GM12864 (cell line): ENCODE measurements around the gene LRIG3.

ENCODE experiments used
- DNase-seq: peaks from one replicate; pipeline ENCODE4 v3.0.0-alpha.2; 2011; ENCODE audit warnings: low read depth
- H3K4me3 ChIP-seq: 2 replicates; pipeline ENCODE4 v1.5.1; 2011; ENCODE audit warnings: mild to moderate bottlenecking, low read depth, low read length, control low read depth
- CTCF ChIP-seq: IDR thresholded peaks from 2 replicates; pipeline ENCODE4 v1.5.1; 2011; ENCODE audit warnings: low read depth, mild to moderate bottlenecking, moderate library complexity, low read length, control low read depth, inconsistent platforms; ENCODE audit errors: missing control alignments

Gene LRIG3

GRCh38 chr12:58882826-58883225, 37.5 kb downstream of the LRIG3 start:
- no peak overlapping the region for H3K4me3 ChIP-seq
- no peak for TF ChIP-seq CTCF
- no peak for DNase-seq

DNA sequence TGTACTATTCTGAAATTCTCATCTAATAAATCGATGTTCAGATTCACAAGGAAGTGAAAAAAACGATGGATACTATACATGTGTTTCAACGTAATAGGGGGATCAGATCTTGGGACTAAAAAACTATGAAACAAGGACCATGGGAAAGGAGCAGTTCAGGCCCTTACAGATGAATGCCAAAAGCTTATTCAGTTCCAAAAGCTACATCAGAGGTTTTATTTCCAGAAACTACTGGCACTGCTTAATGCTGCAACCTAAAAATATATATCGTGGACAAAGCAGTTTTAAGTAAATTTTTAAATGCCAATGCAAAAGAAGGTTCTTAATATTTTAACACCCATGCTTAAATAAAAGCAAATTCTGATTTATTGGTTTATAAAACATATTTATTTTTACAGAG, 38.5 kb downstream of the LRIG3 start:
- H3K4me3 ChIP-seq: no peak overlapping the region
- DNase-seq: no peak
- no peak for TF ChIP-seq CTCF

DNA sequence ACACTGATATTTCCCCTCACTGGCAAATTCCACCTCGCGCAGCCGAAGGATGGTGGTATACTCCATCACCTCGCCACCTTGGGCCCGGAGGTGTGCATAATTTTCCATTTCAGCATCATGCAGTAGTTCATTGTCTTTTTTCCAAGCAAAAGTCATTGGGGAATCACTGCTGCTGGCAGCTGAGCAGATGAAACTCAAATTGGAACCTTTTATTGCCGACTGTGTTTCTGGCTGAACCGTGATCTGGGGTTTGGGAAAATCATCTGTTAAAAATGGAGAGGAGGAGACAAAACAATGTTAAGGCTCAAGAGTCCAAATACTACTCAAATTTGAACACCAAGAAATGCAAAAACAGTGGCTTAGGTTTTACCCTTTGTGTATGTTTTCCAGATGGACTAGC, 39.7 kb downstream of the LRIG3 start:
- H3K4me3 ChIP-seq: no peak overlapping the region
- no peak for TF ChIP-seq CTCF

DNA sequence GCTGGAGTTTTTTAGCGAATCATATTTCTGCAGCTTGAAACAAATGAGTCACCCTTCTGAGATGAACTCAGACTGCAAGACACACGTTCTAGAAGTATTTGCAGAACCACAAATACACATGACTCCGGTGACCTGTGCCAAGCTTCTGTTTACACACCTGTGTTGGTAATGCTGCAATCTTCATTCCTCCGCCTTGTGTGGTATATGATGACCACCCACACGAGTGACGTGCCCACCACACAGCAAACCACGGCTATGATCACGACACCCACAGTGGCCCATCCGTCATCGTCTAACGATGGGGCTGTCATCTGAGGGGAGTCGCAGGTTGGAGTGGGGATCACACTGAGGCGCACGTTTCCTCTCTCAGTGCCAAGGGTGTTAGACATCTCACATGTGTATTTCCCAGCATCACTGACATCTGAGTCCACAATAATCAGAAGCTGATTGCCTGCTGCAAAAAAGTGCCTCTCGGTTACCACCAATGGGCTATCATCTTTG, 43.0 kb downstream of the LRIG3 start:
- H3K4me3 ChIP-seq: no peak overlapping the region
- no peak for DNase-seq
- TF ChIP-seq CTCF: no peak

More for the DNA sequence above, 39.7 kb downstream of the LRIG3 start:
- no peak for DNase-seq

DNA sequence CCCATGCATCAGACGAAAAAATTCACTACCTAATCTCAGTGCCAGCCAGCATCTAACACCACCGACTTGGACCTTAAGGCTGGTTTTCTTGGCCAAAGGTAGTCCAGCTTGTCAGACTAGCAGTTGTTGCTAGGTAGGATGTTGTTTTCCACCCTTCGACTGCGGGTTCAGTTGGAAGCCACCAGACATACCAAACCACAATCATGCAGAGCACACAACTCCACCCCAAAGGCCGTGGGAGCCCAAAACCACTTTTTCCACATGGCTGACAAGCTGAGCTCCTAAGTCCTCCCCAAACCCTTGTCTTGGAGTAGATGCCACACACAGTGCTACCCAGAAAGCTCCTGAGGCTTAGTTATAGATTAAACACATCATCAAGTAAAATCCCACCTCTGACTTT, 46.8 kb downstream of the LRIG3 start:
- no peak for TF ChIP-seq CTCF
- DNase-seq: no peak
- H3K4me3 ChIP-seq: no peak overlapping the region

- no peak for DNase-seq
- no peak overlapping the region for H3K4me3 ChIP-seq
- no peak for TF ChIP-seq CTCF
Measured at GRCh38 chr12:58871556-58871955, 48.7 kb downstream of the LRIG3 start.

- TF ChIP-seq CTCF: no peak
- no peak for DNase-seq
- no peak overlapping the region for H3K4me3 ChIP-seq
Measured at GRCh38 chr12:58870595-58870994, 49.7 kb downstream of the LRIG3 start.
